Natural killer cell treated with Interleukin-12 subunit alpha and Interleukin-12 subunit beta and Interleukin-15 and Interleukin-18, amount 100 ng/mL, for 72 hours (primary cell): ENCODE data around the gene ZC3H7B. TPM values are rescaled to one million over a fixed set of nuclear protein-coding genes. Genes with fewer than 3 reads are reported as not detected.
"Not testable (repeated sequence)": the region's sequence is repeated elsewhere in the genome, so short reads cannot be mapped to it uniquely, and the experiment has no call there.

Experiments
- ATAC-seq, 2 donors: fragments of 150-1000 bp; cut with Tn5 transposase in 1 of 2; sonication (Bioruptor Pico), chemical (Tn5 transposase) in 1 of 2; 2 replicates each; pipeline ENCODE4 v1.10.0; 2021
- DNase-seq: peaks from one replicate; pipeline ENCODE4 v3.0.0; 2022; ENCODE audit warnings: low spot score
- H3K27ac Mint-ChIP-seq, 2 donors: 1 replicate in 1 of 2; 2 replicates in 1 of 2; pipeline ENCODE4 v1.8.0; 2022; ENCODE audit warnings: mixed read lengths in 2 of 2, mild to moderate bottlenecking in 1 of 2, moderate library complexity in 1 of 2
- H3K27me3 Mint-ChIP-seq, 2 donors: 1 replicate in 1 of 2; 2 replicates in 1 of 2; pipeline ENCODE4 v1.8.0; 2022; ENCODE audit warnings: mixed read lengths in 2 of 2
- H3K36me3 Mint-ChIP-seq: one replicate; pipeline ENCODE4 v1.8.0; 2022; ENCODE audit warnings: mixed read lengths
- H3K4me1 Mint-ChIP-seq, 2 donors: 1 replicate in 1 of 2; 2 replicates in 1 of 2; pipeline ENCODE4 v1.8.0; 2022; ENCODE audit warnings: low read depth in 2 of 2, mixed read lengths in 2 of 2, mild to moderate bottlenecking in 1 of 2
- H3K4me3 Mint-ChIP-seq: one replicate; pipeline ENCODE4 v1.8.0; 2022; ENCODE audit warnings: mixed read lengths
- H3K9me3 Mint-ChIP-seq: 2 replicates; pipeline ENCODE4 v1.8.0; 2022; ENCODE audit warnings: mixed read lengths
- total RNA-seq, 2 donors: library from RNA; stranded (reverse); gene quantifications; one replicate each; pipeline ENCODE4 v1.2.3, GENCODE V29; 2022

Gene ZC3H7B
- total RNA-seq, 2 donors from 2014 or later: 51.2 to 68.9 TPM

DNA sequence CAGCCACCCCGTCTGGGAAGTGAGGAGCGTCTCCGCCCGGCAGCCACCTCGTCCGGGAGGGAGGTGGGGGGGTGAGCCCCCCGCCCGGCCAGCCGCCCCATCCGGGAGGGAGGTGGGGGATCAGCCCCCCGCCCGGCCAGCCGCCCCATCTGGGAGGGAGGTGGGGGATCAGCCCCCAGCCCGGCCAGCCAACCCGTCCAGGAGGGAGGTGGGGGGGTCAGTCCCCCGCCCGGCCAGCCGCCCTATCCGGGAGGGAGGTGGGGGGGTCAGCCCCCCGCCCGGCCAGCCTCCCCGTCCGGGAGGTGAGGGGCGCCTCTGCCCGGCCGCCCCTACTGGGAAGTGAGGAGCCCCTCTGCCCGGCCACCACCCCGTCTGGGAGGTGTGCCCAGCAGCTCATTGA, 6.5 kb upstream of the ZC3H7B start:
- H3K27me3 Mint-ChIP-seq, H3K4me1 Mint-ChIP-seq, DNase-seq, H3K36me3 Mint-ChIP-seq, ATAC-seq, H3K9me3 Mint-ChIP-seq, H3K27ac Mint-ChIP-seq, H3K4me3 Mint-ChIP-seq: not testable (repeated sequence)

DNA sequence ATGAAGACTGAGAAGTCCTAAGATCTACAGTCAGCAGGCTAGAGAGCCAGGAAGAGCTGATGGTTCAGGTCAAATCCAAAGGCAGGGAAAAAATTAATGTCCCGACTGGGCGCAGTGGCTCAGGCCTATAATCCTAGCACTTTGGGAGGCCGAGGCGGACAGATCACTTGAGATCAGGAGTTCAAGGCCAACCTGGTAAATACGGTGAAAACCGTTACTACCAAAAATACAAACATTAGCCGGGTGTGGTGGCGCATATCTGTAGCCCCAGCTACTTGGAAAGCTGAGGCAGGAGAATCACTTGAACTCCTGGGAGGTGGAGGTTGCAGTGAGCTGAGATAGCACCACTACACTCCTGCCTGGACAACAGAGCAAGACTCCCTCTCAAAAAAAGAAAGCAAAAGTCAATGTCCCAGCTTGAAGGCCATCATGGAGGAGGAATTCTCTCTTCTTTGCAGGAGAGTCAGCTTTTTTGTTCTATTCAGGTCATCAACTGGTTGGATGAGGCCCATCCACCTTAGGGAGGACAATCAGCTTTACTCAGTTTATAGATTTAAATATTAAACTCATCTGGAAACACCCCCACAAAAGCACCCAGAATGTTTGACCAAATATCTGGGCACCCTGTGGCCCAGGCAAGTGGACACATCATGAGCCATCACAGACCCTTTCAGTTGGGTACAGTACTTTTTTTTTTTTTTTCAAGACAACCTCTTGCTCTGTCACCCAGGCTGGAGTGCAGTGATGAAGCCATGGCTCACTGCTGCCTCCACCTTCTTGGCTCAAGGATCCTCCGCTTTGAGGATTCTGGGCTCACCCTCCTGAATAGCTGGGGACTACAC, 4.3 kb upstream of the ZC3H7B start:
- no peak overlapping the region for H3K27ac Mint-ChIP-seq
- H3K36me3 Mint-ChIP-seq: no peaks in the 10 kb centered on the region
- DNase-seq: no peak
- ATAC-seq: no peak
- no peaks in the 10 kb centered on the region for H3K9me3 Mint-ChIP-seq
- H3K27me3 Mint-ChIP-seq: no peaks in the 10 kb centered on the region
- H3K4me3 Mint-ChIP-seq: no peak overlapping the region
- peaks cover 4 to 5% of the 10 kb centered on the region in 2 donors for H3K4me1 Mint-ChIP-seq

DNA sequence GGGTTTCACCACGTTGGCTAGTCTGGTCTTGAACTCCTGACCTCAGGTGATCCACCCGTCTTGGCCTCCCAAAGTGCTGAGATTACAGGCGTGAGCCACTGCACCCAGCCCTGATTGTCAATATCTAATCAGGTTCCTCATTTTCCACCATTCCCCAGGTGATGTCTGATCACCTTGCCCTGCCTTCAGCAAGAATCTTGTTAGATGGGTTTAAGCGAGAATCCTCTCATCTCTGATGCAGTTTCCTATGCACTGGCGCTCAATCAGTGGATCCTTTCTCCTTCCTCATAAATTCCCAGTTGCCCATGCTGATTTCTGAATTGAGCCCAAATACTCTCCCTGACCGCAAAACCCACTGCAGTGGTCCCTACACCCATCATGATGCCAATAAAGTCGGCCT, 664 bp upstream of the ZC3H7B start:
- Mint-ChIP-seq H3K4me3 (peak overlapping the region; percentile 70), H3K27me3 (no peaks in the 10 kb centered on the region), H3K9me3 (no peaks in the 10 kb centered on the region), H3K27ac (peak overlapping the region; percentile 47 to 52), H3K4me1 (peaks cover 23% of the 10 kb centered on the region in 2 donors), H3K36me3 (no peaks in the 10 kb centered on the region)
- no peak for ATAC-seq
- no peak for DNase-seq

DNA sequence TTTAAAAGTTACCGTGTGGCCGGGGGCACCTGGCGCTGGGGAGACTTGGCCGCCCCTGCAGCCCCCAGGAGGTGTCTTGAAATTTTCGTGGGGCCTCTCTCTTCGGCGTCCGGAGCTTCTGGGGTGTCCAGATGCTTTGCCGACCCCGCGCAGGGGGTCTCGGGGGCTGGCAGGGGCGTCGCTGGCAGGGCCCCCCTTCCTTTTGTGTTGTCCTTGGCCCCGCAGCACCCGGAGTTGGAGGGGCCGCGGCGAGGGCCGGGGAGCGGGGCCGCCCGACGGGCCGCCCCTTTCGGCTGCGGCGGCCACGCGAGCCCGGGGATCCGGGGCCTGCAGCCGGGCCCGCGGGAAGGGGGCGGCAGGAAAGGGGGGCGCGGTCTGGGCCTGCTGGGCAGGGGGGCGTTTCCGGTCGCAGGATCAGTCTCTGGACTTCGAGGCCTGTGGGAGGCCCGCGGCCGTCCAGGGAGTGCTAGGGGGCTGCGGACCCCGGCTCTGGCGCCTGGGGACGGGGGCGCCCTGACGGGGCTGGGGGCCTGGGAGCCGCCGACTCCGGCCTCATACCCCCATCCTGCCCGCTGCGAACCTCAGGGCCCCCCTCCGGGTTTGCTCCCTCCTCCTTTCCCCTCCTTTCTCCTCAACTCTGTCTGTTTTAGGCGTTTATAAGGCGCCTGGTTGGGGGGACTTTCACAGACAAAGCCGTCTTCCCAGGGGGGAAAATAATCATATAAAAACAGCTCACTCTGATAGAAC, 869 bp downstream of the ZC3H7B start:
- no peaks in the 10 kb centered on the region for H3K36me3 Mint-ChIP-seq
- no peak for DNase-seq
- ATAC-seq: peak in 1 of 2 donors; percentile 4
- peak overlapping the region; percentile 71 to 85 for H3K27ac Mint-ChIP-seq
- no peaks in the 10 kb centered on the region for H3K27me3 Mint-ChIP-seq
- H3K9me3 Mint-ChIP-seq: no peaks in the 10 kb centered on the region
- H3K4me1 Mint-ChIP-seq: peaks cover 24 to 27% of the 10 kb centered on the region in 2 donors
- H3K4me3 Mint-ChIP-seq: peak overlapping the region; percentile 73

DNA sequence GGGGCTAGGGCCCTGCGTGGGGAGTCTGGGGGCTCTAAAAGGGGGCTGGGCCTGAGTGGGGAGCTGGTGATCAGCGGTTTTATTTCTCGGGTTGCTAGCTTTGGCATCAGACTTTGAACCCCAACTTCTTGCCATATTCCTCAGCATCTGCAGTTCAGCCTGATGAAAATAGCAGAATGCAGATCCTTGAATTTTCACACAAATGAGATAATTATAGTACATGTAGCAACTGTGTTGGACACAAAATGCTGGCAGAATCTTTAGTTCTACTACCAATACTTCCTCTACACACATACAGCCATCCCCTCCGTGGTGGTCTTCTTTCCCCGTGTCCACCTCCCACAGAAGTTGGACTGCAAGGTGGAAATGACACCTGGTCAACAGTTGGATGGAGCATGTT, 1.5 kb downstream of the ZC3H7B start:
- peak overlapping the region; percentile 71 to 85 for H3K27ac Mint-ChIP-seq
- H3K27me3 Mint-ChIP-seq: no peaks in the 10 kb centered on the region
- no peaks in the 10 kb centered on the region for H3K9me3 Mint-ChIP-seq
- H3K4me3 Mint-ChIP-seq: peak overlapping the region; percentile 73
- DNase-seq (no peak), ATAC-seq (no peak)
- no peaks in the 10 kb centered on the region for H3K36me3 Mint-ChIP-seq
- peaks cover 31 to 33% of the 10 kb centered on the region in 2 donors for H3K4me1 Mint-ChIP-seq

DNA sequence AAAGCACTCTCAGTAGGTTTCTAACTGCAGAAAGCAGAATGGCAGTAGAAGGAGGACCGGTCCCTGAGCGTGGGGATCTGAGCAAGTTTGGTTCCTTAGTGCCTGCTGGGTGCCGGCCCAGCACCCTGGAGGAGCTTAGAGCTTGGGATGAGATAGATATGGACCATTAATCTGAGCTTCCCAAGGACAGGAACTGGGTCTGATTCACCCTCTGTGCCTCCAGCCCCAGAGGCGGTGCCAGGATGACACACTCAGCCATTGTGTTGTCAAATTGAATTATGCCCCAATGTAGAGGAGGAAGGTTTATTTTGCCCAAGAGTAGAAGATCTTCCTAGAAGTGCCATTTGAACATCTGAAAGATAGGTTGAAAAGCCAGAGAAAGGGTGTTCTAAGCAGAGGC, 4.3 kb downstream of the ZC3H7B start:
- no peak overlapping the region for H3K4me3 Mint-ChIP-seq

DNA sequence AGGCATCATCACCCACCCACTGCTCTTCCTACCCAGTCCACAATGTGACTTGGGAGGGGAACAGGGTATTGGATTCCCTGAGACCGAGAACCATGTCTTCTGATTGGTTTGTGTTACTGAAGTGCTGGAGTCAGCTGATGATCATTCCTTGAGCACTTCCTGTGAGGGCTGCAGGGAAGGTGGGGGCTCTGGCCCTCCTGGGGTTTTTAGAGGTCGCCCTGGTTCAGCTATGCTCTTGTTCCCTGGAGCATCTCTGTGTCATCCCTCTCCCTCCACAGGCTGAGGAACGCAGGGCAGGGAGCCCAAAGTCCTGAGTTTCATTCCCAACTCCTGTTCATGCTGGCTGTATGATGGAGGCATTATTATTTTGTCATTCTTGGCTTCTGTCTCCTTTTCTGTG, 6.7 kb downstream of the ZC3H7B start:
- Mint-ChIP-seq H3K9me3 (no peaks in the 10 kb centered on the region), H3K27me3 (no peaks in the 10 kb centered on the region), H3K27ac (peak overlapping the region in 1 of 2 donors; percentile 61), H3K4me1 (peaks cover 38 to 41% of the 10 kb centered on the region in 2 donors), H3K36me3 (no peaks in the 10 kb centered on the region), H3K4me3 (no peak overlapping the region)
- ATAC-seq (no peak), DNase-seq (no peak)

More for the DNA sequence above, 4.3 kb downstream of the ZC3H7B start:
- peaks cover 39 to 42% of the 10 kb centered on the region in 2 donors for H3K4me1 Mint-ChIP-seq
- DNase-seq (no peak), ATAC-seq (no peak)
- H3K27ac Mint-ChIP-seq: peak overlapping the region in 1 of 2 donors; percentile 53
- no peaks in the 10 kb centered on the region for H3K9me3 Mint-ChIP-seq
- H3K36me3 Mint-ChIP-seq: no peaks in the 10 kb centered on the region
- H3K27me3 Mint-ChIP-seq: no peaks in the 10 kb centered on the region

DNA sequence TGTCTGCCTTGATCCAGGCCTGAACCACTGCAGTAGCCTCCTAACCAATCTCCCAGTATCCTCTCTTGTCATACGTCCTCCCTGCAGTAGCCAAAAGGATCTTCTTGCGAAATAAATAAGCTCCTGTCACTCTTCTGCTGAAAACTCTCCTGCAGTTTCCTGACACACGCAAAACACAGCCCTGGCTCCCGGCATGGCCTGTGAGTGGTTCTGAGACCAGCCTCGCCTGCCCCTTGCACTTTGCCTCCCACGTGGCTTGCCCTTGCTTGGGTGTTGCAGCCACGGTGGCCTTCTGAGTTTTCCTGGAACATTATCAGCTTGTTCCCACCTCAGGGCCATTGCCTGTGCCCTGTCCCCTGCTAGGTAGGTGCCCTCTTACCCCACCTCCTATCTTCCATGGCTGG, 7.2 kb downstream of the ZC3H7B start:
- Mint-ChIP-seq H3K36me3 (no peaks in the 10 kb centered on the region), H3K4me1 (peaks cover 34 to 37% of the 10 kb centered on the region in 2 donors), H3K27ac (no peak overlapping the region), H3K4me3 (no peak overlapping the region), H3K27me3 (no peaks in the 10 kb centered on the region), H3K9me3 (no peaks in the 10 kb centered on the region)
- no peak for DNase-seq
- ATAC-seq: no peak

DNA sequence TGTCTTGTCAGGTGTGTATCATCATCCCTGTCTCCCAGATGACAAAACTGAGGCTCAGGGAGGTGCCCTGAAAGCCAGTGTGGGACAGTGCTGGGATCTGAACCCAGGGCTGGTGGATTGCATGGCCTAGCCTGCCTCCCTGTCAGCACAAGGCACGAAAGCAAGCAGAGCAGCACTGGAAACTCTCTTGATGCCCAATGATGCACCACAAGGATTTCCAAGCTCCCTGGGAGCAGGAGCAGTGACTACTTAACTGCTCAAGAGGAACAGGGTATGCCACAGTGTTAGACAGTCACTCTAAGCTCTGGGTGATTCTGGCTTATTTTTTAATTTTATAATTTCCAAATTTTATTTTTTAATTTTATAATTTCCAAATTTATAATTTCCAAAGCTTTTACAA, 9.0 kb downstream of the ZC3H7B start:
- no peaks in the 10 kb centered on the region for H3K9me3 Mint-ChIP-seq
- H3K27me3 Mint-ChIP-seq: no peaks in the 10 kb centered on the region
- no peaks in the 10 kb centered on the region for H3K36me3 Mint-ChIP-seq
- H3K4me3 Mint-ChIP-seq: no peak overlapping the region
- DNase-seq: no peak
- H3K4me1 Mint-ChIP-seq: peaks cover 25 to 30% of the 10 kb centered on the region in 2 donors
- no peak for ATAC-seq
- H3K27ac Mint-ChIP-seq: no peak overlapping the region

DNA sequence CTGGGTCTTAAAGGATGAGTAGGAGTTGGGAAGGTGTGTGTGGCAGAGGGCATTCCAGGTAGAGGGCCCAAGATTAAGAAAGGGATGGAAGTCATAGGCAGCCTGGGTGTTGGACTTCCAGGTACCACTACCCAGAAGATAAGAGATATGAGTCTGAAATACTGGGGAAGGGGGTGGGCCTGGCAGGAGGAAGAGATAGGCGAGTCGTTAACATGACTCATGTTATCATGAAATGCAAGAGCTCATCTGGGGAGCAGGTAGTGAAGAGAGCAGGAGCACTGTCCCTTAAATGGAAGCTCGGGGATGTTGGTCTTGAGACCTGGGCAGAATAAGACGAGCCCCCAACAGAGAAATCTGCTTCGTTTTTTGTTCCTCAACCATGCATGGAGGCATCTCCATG, 10.2 kb downstream of the ZC3H7B start:
- H3K36me3 Mint-ChIP-seq: no peaks in the 10 kb centered on the region
- no peak overlapping the region for H3K4me3 Mint-ChIP-seq
- ATAC-seq (no peak), DNase-seq (no peak)
- H3K27ac Mint-ChIP-seq: peak overlapping the region in 1 of 2 donors; percentile 4
- H3K4me1 Mint-ChIP-seq: peaks cover 24 to 25% of the 10 kb centered on the region in 2 donors
- no peaks in the 10 kb centered on the region for H3K27me3 Mint-ChIP-seq
- H3K9me3 Mint-ChIP-seq: no peaks in the 10 kb centered on the region

DNA sequence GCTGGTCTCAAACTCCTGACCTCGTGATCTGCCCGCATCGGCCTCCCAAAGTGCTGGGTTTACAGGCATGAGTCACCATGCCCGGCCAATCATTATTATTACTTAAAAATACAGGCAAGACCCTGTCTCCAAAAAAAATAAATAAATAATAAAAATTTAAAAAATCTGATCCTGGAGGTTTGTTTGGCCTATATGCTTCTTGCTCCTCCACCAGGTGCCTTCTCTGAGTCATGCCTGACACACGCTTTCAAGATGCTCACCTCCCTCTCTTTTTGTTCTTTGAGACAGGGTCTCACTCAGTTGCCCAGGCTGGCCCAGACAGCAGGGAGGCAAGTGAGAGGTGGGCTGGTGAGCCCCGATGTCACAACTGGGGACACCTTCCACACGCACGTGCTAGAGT, 13.5 kb downstream of the ZC3H7B start:
- ATAC-seq: no peak
- Mint-ChIP-seq H3K27ac (no peak overlapping the region), H3K36me3 (no peaks in the 10 kb centered on the region), H3K27me3 (no peaks in the 10 kb centered on the region), H3K4me1 (peaks cover 13 to 14% of the 10 kb centered on the region in 2 donors), H3K9me3 (no peaks in the 10 kb centered on the region), H3K4me3 (no peak overlapping the region)
- no peak for DNase-seq

DNA sequence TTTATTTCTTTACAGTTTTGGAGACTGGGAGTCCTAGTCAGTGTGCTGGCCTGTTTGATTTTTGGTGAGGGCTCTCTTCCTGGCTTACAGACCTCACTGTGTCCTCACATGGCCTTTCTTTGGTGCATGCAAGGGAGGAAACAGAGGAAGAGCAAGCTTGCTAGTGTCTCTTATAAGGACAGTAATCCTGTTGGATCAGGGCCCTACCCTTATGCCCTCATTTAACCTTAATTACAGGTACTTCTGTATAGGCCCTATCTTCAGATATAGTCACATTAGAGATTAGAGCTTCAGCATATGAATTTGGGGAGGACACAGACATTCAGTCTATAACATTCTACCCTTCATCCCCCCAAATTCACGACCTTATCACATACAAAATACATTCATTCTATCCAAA, 14.3 kb downstream of the ZC3H7B start:
- Mint-ChIP-seq H3K36me3 (no peaks in the 10 kb centered on the region), H3K27me3 (no peaks in the 10 kb centered on the region), H3K4me1 (peaks cover 13 to 14% of the 10 kb centered on the region in 2 donors), H3K4me3 (no peak overlapping the region), H3K27ac (no peak overlapping the region), H3K9me3 (no peaks in the 10 kb centered on the region)
- ATAC-seq (no peak), DNase-seq (no peak)

DNA sequence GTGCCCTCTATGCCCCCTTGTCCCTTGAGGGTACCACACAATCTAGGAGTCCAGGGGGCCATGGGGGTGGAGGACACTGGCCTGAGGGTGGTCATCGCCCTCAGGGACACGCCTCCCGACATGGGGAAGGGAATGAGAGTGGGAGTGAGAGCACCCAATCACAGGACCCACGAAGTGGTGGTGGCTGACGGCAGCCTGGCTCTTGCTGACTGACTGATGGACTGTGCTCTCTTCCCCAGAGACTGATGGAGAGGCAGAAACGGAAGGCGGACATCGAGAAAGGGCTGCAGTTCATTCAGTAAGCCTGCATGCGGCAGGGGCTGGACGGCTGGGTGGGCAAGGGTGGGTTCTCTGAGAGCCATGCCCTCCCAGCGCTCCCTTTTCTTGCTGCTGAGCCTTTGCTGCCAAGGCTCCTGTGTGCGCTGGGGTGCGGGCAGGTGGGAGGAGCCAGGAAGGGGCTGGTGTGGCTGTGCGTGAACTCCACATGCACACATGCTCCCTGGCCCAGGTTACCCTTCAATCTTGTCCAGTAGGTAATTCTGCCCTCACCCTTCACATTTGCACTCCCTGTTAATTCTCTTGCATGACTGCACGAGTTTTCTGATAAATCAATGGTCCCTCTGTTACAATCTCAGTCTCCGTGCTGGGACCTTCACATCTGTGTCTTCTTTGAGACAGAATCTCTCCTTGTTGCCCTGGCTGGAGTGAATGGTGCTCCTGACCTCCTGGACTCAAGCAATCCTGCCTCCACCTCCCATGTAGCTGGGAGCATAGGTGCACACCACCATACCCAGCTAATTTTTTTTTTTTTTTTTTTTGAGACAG, 19.3 kb downstream of the ZC3H7B start:
- no peak overlapping the region for H3K4me3 Mint-ChIP-seq
- no peak overlapping the region for H3K27ac Mint-ChIP-seq
- H3K27me3 Mint-ChIP-seq: no peaks in the 10 kb centered on the region
- peaks cover 7% of the 10 kb centered on the region for H3K36me3 Mint-ChIP-seq
- no peaks in the 10 kb centered on the region for H3K9me3 Mint-ChIP-seq
- DNase-seq (no peak), ATAC-seq (no peak)
- H3K4me1 Mint-ChIP-seq: peaks cover 6 to 13% of the 10 kb centered on the region in 2 donors
